GM21529 (cell line): ENCODE data around the gene CROCC2.
"Not testable (repeated sequence)": the region's sequence is repeated elsewhere in the genome, so short reads cannot be mapped to it uniquely, and the experiment has no call there.

Source experiments
- ATAC-seq: cut with Tn5 transposase; IDR thresholded peaks from one replicate; pipeline ENCODE4 v1.9.1; 2021; ENCODE audit not compliant: unreplicated experiment

Gene CROCC2

DNA sequence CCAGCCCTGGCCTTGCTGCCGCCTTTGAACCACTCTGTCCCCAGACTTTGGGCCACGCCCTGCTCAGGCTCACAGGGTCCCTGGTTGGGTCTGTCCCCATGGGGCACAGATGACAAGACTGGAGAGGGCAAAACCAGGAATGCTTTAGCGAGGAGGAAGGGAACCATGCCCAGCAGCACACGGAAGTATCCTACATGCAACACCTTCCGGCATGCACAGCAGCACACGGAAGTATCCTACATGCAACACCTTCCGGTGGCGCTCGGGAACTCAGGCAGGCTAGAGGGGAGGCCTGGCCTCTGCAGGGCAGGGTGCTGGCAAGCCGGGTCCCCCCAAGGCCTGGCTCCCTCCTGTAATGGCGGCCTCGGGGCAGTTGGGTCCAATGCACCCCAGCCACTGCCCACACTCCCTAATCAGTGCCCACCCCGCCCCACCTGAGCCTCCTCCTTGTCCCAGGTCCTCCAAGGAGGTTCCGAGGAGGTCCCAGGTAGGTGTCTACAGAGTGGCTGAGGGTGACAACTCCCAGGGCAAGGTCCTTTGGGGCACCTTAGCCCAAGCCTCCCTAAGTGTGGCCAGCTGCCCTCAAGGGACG, 58.7 kb downstream of the CROCC2 start:
- ATAC-seq: no peak

DNA sequence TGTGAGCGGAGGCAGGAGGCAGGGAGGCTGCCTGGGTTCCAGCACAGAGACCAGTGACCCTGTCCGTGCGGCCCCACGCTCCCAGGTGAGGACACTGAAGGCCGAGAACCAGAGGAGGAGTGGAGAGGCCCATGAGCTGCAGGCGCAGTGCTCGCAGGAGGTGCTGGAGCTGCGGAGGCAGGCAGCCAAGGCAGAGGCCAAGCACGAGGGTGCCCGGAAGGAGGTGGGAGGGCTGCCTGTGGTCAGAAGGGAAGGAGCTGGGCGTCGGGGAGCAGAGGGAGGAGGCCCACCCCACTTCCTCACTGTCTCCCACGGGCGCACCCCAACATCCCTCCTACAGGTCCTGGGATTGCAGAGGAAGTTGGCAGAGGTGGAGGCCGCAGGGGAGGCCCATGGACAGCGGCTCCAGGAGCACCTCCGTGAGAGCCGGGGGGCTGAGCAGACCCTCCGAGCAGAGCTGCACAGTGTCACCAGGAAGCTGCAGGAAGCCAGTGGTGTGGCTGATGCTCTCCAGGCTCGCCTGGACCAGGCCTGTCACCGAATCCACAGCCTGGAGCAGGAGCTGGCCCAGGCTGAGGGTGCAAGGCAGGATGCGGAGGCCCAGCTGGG, 59.3 kb downstream of the CROCC2 start:
- ATAC-seq: no peak

DNA sequence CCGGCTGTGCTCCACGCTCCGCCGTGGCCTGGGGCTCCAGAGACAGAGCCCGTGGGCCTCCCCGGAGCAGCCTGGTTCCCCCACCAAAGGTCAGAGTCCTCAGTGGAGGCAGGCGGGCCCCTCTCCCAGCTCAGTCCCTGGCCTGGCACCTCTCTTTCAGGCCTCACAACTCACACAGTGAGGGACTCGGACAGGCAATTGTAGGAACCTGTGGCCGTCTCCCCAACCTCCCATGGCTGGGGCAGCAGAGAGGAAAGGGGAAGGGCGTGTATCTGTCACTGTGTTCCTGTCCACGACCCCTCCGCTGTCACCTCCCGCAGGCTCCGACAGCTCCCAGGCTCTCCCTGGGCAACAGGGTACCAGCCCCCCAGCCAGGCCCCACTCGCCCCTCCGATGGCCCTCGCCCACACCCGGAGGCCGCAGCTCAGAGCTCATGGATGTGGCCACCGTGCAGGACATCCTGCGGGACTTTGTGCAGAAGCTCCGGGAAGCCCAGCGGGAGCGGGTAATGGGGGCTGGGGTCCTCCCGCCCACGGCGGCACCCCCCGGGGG, 59.8 kb downstream of the CROCC2 start:
- ATAC-seq: no peak

DNA sequence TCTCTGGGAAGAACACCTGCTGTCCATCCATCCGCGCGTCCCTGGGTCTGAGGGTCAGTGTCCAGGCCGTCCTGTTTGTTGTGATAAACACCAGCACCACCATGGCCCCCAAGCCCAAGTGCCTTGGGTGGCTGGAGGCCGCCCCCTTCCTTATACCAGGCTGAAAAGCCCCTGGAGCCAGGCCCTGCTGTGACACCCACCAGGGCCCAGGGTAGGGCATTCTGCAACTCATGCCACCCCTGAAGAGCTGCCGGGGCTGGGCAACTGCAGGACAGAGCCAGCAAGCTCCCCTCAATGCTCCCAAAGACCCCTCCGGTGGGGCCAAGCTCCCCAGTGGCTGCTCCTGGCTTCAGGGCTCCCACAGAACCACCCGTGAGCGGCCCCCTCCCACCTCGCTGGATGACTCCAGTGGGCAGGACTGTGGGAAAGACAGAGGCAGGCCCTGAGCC, 60.3 kb downstream of the CROCC2 start:
- no peak for ATAC-seq

DNA sequence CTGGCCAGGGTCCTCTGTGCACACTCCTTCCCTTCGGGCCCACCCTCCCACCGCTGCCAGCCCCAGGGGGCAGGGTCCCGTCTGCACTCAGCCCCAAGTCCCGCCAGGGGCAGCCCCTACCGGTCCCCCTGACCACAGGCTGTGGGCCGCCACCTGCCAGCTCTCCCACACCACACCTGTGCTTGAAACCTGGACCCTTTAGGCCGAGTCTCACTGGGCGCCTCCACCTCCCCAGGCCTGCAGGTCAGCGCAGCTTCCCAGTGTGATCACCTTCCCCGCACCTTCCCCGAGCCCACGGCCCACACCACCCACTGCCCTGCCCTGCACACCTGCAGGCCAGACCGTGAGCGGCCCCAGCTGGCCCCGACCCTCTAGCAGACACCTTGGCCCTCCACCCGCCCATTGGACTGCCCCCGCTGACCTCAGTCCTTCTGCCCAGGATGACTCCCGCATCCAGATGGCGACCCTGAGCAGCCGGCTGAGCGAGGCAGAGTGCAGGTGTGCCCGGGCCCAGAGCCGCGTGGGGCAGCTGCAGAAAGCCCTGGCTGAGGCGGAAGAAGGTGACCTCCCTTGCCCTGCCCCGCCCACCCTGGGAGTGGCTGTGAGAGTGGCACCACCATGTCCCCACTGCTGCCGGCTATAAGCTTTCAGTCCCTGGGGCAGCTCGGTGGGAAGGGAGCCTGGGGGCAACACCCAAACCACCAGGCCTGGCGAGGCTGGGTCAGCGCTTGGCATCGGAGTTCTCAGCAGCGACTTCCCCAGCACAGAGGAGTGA, 61.0 kb downstream of the CROCC2 start:
- ATAC-seq: no peak

DNA sequence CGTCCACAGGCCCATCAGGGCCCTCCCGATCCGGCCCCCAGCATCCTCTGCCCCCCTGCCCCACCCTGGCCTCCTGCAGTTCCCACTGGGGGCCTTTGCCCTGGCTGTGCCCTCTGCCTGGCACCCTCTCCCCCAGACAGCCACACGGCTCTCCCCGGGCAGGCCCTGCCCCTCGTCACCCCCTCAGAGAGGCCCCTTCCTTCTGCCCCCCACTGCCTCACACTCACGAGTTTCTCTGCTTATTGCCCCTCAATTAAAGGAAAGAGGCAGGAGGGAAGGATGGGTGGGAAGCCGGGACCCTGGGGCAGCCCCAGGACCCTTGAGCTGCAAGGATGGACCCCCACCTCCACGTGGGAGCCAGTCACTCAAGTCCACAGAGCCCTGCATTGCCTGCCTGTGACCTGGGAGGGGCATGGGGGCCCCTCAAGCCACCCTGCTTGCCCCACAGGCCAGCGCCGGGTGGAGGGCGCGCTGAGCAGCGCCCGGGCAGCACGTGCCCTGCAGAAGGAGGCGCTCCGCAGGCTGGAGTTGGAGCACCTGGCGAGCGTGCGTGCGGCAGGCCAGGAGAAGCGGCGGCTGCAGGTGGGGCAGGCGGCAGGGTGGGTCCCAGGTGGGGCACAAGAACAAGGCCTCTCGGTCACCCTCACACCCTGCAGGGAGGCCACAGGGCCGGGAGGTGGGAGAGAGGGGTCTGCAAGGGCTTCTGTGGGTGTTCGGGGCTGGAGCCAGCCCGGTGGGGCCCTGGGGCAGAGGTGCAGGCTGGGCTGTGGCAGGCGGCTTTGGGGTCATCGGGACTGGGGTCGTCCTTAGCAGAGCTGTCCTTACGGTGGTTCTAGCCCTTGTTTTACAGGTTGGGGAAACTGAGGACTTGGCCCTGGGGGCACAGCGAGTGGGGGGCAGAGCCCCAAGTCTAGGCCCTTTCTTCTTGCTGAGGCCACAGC, 61.8 kb downstream of the CROCC2 start:
- no peak for ATAC-seq

DNA sequence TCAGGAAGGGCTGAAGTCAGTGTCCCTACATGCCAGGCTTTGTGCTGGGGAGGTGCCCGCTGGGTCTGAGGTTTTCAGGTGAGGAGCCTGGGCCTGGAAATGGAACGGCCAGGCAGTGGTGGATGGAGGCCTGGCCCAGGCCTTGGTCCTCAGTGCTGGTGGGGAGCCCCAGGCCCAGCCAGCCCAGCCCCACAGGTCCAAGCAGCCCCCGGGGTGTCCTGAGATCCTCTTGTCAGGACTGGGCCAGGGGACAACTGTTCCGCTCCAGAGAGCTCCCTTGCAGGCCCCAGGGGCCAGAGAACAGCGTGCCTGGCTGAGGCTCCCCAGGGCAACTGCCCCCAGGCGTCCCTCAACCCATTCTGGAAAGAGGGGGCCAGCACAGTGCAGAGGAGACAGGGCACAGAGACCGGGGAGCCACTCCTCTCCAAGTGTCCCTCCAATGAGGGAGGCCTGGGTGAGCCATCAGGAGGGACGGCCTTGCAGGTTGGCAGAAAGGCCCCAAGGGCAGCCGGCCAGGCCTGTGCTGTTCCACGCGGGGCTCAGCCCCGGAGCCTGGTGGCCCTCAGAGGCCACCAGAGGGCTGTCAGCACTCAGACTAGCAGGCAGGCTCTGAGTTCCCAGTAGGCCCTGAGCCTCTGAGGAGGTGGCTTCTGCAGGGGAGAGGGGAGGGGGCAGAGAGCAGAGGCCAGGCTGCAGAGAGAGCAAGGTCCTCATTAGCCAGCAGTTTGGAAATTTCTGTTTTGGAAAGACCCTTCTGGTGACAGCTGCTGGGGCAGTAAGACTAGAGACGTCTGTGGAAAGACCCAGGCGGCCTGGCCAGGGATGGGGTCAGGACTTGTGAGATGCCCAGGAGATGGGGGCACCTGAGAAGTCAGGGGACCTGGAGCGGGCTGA, 62.8 kb downstream of the CROCC2 start:
- no peak for ATAC-seq

DNA sequence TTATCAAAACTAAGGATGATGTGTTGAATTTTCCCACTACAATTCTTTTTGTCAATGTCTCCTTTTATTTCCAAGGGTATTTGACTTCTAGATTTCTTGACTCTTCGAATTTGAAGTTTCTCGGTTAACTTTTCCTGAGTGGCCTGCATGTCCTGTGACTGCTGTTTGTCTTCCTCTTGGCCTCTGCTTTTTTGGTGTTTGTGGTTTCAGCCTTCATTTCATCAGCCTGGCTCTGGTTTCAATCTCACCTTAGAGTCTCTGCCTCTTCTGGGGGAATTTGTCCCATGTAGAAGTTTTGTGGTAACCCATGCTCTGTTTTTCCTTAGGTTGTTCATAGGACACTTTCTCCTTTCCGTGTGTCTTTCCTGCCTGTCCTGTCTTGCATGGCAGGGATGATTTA, 64.0 kb downstream of the CROCC2 start:
- no peak for ATAC-seq

DNA sequence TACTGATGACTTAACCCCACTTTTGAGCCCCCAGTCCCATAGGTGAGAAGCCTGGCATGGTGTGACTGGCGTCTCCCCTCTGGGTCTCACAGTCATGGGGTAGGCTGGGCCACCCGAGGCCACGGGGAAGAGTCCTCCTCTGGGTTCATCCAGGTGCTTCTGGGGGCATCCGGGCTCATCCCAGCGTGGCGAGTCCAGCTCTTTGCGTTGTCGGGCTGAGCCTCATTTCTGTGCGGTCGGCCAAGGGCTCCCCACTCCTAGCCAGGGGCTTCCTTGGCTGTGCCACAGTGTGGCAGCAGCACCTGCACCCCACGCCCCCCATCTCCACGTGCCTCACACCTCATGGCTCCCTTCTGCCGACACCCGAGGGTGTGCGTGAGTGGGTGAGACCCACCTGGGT, 64.7 kb downstream of the CROCC2 start:
- no peak for ATAC-seq

DNA sequence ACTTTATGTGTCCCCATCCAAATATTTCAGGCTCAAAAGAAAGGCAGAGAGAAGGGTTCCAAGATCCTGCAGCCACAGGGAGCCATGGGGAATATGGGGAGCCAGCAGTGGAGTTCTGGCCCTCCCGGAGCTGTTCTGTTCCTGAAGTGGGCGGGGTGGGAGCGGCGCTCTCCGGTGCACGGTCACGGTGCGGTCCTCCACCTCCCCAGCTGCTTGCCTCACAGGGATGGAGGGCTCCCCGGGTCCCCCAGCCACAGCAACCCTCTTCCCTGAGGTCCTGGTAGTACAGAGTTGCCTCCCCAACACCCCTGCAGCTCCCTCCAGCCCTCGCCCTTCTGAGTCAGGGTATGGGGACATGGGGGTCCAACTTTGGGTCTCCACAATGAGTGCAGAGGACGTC, 66.1 kb downstream of the CROCC2 start:
- ATAC-seq: no peak

DNA sequence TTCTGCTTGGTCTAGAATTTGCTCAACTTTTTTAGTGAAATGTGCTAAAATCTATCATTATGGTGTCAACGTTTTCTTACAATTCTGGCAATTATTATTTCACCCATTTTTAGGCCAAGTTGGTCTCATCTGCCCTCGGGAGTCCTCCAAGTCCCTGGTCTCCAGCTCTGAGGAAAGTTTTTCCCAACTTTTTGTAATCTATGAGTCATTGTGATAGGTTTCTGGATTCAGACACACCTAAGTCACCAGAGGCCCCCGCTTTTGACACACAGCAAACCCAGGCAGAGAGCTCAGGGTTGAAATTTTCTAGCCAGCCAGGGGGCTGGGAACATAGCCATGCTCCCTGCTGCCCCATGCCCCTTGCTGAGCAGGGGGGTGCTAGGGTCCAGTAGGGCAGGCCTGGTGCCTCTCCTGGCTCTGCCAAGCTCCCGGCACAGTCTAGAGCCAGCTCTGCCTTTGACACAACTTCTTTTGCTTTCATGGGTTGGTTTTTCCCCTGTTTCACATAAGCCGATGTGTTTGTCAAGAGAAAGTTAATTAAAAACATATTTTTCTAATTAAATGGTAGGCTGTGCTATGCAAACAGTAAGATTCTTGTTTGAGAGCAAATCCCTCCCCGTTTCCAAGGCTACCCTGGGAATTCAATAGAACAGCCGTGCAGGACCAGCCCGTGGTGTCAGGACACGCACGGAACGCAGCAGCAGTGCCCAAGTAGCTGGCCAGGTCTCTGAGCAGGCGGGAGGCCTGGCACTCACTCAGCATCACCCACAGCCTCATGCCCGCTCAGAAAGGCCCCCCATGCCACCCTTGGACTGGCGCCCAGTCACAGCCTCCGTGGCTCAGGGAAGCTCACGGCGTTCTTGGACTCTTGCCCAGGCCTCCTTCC, 66.7 kb downstream of the CROCC2 start:
- no peak for ATAC-seq

DNA sequence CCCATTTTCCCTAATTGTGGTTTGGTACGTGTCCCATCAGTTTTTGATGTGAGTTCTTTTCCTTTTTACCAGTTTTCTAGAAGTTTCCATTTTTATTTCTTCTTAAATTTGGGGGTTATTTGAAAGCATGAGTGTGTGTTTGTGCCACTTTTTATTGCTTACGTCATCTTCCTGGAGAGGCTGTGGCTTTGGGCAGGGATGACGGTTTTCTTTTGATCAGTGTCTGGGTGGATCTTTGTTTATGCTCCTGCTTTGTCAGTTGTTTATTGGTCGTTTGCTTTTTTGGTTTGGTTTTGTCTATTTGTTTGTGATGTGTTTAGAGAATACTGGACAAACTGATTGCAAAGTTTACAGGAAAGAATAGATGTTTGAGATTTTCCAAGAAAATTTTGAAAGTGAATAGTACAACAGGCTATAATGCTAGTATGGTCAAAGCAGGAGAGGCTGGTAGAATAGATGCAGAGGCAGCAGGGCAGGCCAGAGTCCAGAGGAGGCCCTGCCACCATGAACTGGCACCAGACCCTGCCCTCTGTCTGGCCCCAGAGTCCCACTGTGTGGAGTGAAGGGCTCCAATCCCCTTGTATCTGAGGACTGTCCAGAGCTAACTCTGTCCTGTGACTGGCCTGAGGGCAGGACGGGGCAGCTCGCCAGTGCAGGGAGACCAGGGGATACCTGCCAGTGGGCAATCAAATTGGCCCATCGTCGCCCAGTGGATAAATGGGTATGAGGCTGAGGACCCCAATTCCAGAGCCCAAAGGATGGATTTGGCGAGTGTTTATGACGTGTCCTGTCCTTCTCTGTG, 68.8 kb downstream of the CROCC2 start:
- no peak for ATAC-seq

DNA sequence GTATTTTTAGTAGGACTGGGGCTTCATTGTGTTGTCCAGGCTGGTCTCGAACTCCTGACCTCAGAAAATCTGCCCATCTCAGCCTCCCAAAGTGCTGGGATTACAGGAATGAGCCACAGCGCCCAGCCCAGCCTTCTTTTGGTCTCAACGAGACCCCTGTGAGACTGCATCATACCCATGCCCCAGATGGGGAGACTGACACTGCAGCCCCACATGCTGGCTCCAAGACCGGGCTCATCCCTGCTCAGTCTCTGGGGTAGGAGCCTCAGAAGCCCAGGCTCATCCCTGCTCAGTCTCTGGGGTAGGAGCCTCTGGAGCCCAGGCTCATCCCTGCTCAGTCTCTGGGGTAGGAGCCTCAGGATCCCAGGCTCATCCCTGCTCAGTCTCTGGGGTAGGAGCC, 69.8 kb downstream of the CROCC2 start:
- not testable (repeated sequence) for ATAC-seq

DNA sequence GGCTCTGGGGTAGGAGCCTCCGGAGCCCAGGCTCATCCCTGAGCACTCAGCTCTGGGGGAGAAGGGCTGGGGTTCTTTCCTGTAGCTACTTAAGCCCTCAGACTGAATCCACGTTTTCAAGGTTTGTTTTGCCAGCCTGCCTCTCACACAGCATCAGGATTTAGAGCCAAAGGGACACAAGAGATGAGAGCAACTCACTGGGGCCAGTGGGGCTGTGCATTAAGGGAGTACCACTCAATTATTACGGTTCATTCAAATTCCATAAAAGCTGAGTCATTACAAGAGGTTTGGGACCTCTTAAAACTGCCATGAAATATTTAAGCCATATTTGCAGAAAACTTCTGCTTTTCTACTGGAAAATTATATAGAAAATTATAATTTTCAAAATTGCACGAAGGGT, 75.1 kb downstream of the CROCC2 start:
- ATAC-seq: no peak

DNA sequence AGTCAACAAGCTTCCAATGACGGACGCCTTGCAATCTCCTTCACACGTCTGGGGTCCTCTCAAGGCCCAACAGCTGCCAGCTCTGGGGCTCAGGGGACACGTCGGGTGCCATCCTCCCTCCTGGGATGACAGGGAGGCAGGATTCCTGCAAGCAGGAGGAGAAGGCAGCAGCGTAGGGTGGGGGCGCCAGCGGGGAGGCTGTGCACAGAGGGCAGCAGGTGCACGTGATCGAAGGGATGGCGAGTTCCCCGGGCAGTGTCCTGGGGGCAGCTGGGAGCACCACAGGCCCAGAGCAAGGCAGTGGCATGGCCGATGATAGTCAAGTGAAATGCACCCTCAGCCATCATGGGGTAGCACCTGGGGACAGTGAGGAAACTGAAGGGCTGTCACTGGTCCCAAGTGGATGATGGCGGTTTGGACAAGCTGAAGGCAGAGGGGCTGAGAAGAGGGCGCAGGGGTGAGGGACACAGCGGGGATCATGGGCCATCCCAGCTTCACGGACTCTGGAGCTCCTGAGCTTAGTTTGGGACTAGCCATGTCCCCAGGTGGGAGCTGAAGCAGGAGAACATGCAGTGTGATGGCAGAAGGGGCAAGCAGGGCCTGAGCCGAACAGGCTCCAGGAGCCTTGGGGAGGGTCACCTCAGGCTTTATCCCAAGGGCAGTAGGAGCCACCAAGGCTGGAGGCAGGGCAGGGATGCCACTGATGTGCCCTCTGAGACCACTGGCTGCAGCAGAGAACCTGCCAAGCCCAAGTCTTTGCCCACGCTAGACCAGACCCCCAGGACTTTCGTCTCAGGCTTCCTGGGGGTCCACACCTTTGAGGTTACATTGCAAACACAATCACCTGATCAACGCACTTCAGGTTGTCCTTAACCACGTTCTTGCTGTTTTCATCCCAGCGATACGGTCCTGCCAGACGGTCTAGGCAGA, 76.0 kb downstream of the CROCC2 start:
- no peak for ATAC-seq

DNA sequence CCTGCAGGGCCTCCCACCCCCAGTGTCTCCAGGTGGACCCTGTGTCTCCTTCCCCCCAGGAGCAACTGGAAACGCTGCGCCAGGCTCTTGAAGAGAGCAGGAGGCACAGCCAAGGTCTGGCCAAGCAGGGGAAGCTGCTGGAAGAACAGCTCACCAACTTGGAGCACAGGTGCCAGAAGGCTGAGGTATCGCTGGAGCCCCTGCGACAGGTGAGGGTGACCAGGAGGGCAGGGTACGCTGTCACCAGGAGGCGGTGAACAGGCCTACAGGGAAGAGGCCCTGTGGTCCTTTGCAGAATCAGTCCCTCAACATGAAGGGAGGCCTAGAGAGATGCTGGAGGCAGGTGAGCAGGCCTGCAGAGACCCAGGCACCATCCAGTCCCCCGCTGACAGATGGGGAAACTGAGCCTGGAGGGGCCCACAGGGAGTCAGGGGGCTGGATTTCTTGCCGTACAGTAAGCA, 76.7 kb downstream of the CROCC2 start:
- no peak for ATAC-seq
